Measurements from ENCODE around the gene CYFIP1. TPM values are rescaled to one million over a fixed set of nuclear protein-coding genes. Genes with fewer than 3 reads are reported as not detected.

Gene CYFIP1
- total RNA-seq, 1 donor from 2014 or later = 32.4 TPM

GRCh38 chr15:22973987-22974386 is 6.2 kb downstream of the CYFIP1 start:
- DNase-seq = no peak
- intact Hi-C loops (cut with micrococcal nuclease) = no loop called here
- ATAC-seq = no peak

- DNase-seq = no peak
- ATAC-seq = peak; percentile 54
- intact Hi-C loops (cut with micrococcal nuclease) = no loop called here
Measured at GRCh38 chr15:22973286-22973685, 6.9 kb downstream of the CYFIP1 start.

DNA sequence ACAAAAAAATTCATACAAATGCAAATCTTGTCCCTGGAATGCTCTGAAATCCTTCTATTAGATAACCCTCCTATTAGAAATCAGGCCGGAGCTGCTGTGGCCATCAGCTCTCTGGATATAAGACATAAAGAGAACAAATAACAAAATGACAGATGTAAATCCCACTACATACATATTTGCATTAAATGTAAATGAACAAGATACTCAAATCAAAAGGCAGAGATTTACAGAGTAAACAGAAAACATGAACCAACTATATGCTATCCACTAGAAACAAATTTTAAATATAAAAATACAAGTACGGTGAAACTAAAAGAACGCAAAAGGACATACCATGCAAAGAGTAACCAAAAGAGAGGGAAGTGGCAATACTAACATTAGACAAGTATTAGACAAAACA is 10.7 kb downstream of the CYFIP1 start:
- ATAC-seq (no peak), DNase-seq (no peak)
- intact Hi-C loops (cut with micrococcal nuclease) = no loop called here

DNA sequence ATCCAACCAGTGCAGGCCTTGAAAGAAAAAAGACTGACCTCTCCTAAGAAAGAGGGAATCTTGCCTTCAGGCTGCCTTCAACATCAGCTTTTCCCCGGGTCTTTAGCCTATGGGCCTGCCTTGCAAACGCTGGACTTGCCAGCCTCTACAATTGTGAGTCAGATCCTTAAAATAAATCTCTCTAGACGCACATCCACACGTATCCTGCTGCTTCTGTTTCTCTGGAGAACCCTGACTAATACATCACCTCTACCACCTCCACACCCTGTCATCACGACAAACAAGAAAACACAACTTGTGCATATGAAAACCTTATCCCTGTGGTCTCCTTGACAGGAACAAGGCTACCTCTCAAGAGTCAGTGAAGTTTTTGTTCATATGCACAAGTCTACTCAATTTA is 11.8 kb downstream of the CYFIP1 start:
- DNase-seq (no peak), ATAC-seq (peak; percentile 75)
- intact Hi-C loops (cut with micrococcal nuclease) = no loop called here

DNA sequence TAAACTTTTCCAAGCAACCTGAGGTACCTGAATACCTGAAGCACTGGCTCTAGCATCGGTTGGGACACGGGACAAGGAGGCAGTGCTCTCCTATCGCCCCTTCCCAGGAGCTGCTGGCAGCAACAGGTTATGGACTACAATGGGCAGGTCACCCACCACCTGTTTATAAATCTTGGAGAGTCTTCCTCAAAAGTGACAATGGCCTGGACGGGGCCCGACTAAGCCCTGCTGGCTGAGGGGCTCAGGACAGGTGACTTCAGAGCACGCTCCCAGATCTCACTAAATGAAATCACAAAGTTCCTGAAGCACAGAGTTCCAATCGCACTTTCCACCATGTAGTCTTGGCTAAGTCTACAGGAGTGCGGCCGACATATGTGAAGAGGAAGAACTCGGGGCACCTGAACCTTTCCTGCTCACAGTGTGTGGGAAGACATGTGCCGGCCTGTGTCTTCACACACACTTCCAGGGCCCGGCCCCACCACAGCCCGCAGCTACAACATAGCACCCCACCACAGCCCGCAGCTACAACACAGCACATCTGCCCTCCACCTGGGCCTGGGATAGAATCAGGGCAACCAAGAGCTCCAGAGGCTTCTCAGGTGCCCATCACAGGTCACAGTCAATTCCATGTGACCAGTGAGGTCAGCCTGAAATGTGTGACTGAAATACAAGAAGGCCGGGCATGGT is 12.9 kb downstream of the CYFIP1 start:
- DNase-seq (no peak), ATAC-seq (no peak)
- intact Hi-C loops (cut with micrococcal nuclease) = no loop called here

DNA sequence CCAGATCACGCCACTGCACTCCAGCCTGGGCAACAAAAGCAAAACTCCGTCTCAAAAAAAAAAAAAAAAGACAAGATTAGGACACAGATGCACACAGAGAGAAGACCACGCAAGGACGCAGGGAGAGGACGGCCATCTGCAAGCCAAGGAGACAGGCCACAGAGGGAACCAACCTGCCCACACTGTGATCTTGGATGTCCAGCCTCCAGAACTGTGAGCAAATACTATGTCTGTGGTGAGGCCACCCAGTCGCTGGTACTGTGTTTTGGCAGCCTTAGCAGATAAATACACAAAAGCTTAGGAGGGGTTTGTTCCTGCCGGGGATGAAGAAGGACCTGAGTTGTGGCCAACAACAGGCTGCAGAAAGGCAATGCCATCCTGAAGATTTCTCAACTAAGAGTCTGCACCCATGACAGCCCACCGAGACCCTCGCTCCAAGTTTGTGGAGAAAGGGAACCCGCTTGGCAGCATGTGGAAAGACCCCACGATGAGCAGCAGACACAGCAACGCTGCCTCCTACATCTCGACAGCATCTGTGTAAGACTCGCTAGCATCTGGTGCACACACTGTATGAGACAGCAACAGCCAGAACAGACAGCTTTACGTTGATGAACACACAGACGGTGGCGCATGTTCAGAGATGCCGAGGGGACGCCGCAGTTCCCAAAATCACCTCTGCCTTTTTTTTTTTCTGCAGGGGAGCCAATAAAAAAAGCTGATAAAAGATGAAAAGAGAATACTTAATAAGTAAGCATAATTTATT is 13.7 kb downstream of the CYFIP1 start:
- intact Hi-C loops (cut with micrococcal nuclease) = no loop called here
- no peak for DNase-seq
- ATAC-seq = no peak

- ATAC-seq = no peak
- intact Hi-C loops (cut with micrococcal nuclease) = no loop called here
- DNase-seq = no peak
Measured at GRCh38 chr15:22963641-22964040, 16.5 kb downstream of the CYFIP1 start.

DNA sequence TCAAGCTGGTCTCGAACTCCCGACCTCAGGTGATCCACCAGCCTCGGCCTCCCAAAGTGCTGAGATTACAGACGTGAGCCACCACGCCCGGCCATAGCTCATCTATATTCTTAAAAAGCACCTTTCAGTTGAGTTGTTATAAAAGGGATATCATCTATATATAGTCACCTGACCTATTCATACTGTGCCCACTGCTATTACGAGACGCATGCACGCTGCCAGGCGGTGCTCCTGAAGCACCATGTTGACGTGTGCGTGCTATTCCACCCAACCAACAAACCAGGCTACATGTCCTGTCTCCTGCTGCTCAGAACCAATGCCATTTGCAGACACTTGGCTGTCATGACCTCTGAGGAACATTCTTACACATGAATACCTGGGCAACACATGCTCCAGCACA is 17.6 kb downstream of the CYFIP1 start:
- DNase-seq (no peak), ATAC-seq (no peak)
- intact Hi-C loops (cut with micrococcal nuclease) = no loop called here

DNA sequence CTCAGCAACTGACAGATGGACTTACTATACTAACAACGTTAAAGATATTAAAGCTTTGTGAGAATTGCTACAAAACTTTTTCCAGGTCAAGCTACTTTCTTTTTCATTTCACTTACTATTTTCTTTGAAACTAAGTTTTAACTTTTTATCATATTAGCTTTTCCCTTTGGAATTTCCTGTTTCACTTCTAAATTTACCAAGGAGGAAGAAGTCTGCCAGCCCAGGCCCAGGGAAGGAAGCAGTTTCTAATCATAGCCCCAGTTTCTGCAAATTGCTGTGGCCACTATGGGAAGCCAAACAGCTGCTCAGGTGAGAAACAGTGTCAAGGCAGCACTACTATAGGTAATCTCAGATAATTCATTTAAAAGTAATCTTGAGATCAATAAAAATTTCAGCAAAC is 18.4 kb downstream of the CYFIP1 start:
- ATAC-seq = peak; percentile 31
- intact Hi-C loops (cut with micrococcal nuclease) = no loop called here
- no peak for DNase-seq

DNA sequence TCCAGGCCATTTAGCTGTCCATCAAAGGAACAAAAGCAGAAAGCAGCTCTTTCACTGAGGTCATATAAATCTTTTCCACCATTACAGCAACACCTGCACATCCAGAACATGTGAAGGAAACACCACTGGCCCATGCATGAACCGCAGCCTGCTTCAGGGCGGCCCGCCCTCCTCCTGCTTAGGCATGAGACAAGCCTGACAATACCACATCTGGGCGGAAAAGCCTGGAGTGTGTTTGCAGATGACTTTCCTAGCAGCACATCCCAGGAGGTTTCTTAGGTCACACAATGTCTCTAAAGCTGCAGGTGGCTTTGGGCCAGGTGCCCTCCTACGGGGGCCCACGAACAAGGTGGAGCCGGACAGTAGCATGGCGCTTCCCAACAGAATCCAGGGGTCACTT is 19.6 kb downstream of the CYFIP1 start:
- DNase-seq = no peak
- no peak for ATAC-seq
- intact Hi-C loops (cut with micrococcal nuclease) = no loop called here

- intact Hi-C loops (cut with micrococcal nuclease) = no loop called here
- ATAC-seq (no peak), DNase-seq (no peak)
Measured at GRCh38 chr15:22960126-22960525, 20.0 kb downstream of the CYFIP1 start.

DNA sequence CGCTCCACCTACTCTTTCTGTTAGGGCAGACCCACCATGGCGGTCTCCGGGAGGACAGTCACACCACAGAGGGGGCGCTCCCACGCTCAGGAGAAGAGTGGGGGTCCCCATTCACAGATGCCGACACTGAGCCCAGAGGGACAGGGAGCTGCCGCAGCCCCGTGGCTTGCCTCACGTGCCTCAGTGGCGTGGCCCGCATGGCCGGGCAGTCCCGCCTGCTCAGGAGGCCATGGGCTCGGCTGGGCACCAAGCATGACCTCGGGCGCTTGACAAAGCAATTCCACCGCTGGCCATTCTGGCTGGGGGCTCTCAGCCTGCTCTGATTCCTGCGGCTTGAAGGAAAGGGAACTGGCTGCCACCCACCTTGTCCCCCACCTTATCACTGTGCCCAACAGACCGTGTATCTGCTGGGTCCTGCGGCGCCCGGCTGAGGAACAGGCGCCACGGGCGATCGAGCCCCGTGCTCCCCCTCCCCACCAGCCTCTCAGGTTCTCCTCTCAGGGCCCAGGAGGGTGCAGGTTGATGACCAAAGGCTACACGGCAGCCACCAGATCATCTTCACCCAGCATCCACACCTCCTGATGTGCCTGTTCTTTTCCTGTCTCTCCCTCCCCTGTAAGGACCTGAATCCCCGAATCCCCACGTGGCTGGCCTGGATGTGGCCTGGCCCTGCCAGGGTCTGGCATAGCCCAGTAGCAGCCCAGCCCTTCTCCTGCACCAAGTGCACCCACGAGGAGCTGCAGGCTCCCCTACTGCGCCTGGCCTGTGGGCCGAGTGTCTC is 20.7 kb downstream of the CYFIP1 start:
- DNase-seq (no peak), ATAC-seq (no peak)
- intact Hi-C loops (cut with micrococcal nuclease) = no loop called here

- no peak for ATAC-seq
- intact Hi-C loops (cut with micrococcal nuclease) = no loop called here
- no peak for DNase-seq
Measured at GRCh38 chr15:22958487-22959280, 21.5 kb downstream of the CYFIP1 start.

DNA sequence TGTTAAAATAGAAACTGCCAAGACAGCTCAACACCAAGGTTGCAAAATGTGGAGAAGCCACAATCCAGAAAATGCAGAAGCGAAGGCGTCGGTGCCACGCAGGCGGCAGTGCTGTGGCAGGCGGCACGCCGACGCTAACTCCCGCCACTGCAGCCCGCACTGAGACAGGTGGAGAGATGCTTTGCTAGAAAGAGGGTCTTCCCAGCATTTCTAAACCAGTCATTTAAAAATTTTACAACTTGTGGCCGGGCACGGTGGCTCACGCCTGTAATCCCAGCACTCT is 23.2 kb downstream of the CYFIP1 start:
- DNase-seq = no peak
- intact Hi-C loops (cut with micrococcal nuclease) = no loop called here
- no peak for ATAC-seq

DNA sequence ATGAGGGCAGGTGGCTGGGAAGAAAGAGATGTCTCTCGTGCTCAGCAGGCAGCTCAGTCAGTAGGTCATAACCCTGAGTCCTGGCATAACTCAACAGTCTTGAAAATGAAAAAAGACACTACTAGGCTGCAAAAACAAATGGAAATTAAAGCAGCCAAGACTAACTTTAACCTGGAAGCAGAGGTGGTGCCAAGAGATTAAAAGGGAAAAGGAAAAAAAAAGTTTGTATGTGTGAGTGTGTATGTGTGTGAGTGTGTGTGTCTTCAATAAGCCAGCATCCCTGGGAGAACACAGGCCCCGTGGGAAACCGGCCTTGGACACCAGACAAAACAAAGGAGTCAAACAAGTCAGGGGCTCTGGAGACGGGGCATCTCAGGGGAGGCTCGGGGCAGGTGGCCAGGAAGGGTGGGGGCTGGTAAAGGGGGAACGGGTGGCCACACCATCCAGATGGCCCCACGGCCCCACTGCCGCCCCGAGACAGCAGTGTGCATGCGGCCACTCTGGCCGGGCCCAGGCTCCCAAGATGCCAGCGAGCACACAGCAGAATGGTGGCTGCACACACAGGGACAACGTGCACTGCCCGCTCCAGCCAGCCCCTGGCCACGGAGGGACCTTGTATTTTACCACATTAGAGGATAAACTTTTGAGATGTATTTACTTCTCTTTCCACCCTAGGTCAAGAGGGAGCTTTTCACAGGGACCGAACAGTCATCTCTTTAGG is 23.8 kb downstream of the CYFIP1 start:
- ATAC-seq = peak; percentile 34
- peak; percentile 57 for DNase-seq
- intact Hi-C loops (cut with micrococcal nuclease) = no loop called here

DNA sequence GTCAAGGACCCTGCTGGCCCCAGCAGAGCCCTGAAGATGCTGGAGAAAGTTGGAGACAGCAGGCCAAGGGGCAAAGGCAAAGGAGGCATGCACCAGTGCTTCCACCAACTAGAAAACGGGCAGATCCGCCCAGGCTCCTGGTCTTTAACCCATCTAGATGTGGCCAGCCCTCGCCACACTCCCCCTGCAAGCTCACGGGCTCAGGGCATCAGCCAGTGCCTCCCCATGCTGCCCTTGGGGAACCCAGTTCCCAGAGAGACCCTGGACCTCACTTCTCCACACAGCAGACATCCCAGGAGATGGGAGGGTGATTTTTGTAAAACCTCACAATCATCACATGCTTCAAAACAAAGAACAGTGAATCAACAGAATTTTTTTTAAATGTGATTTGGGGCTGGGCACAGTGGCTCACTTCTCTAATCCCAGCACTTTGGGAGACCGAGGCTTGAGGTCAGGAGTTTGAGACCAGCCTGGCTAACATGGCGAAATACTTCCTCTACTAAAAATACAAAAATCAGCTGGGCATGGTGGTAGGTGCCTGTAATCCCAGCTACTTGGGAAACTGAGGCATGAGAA is 24.5 kb downstream of the CYFIP1 start:
- intact Hi-C loops (cut with micrococcal nuclease) = no loop called here
- no peak for DNase-seq
- peak; percentile 17 for ATAC-seq

DNA sequence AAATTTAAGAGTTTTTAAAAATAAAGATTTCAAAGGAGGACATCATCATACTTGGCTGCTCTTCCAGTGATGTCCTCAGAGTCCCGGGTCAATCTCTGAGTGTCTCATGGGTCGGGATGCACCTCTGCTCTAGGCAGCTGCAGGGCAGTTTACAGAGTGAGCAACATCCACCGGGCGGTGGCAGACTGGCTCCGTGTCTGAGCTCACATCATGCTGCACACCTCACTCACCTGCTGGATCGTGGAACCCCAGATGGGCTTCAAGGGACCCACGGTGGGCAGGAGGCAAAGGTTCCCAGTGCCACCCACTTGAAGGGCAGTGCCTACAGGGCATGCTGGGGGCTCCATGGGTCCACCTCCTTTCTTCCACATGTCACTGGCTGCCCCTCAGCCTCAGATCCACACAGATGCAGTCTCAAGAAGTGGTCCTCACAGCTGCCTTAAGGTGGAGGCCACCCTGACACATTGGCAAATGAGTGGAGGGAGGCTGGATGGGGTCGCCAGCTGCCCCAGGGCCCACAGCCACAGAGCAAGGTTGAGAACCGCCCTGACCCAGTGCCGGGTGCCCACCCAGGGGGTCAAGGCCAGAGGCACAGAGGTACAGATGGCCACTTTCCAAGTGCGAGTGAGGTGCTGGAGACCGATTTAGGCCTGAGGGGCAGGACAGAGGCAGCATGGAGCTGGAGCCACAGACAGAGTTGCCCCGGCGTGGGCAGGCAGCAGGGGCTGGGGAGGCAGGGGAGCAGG is 25.2 kb downstream of the CYFIP1 start:
- ATAC-seq (no peak), DNase-seq (no peak)
- intact Hi-C loops (cut with micrococcal nuclease) = no loop called here

DNA sequence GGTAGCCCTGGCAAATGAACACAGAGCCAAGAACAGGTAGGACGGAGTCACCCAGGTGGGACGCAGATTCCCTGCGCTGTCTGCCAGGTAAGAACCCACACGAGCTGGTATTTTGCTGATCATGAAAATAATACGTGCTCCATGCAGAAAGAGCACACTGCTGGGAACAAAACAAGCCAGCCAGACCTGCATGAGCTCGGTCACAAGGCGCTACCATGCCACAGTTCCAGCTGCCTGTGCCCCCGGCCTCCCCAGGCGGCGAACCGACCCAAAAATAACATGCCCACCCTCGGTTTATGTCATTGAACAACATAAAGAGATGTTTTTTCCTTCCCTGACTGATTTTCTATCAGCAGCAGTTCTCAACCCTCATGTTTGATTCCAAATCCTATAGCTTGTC is 25.8 kb downstream of the CYFIP1 start:
- intact Hi-C loops (cut with micrococcal nuclease) = no loop called here
- DNase-seq = no peak
- ATAC-seq = no peak

Data from left ventricle myocardium superior (tissue), 1 donor.